Measurements from ENCODE around the gene SERPINB4.
"Not testable (repeated sequence)": the region's sequence is repeated elsewhere in the genome, so short reads cannot be mapped to it uniquely, and the experiment has no call there.

DNA sequence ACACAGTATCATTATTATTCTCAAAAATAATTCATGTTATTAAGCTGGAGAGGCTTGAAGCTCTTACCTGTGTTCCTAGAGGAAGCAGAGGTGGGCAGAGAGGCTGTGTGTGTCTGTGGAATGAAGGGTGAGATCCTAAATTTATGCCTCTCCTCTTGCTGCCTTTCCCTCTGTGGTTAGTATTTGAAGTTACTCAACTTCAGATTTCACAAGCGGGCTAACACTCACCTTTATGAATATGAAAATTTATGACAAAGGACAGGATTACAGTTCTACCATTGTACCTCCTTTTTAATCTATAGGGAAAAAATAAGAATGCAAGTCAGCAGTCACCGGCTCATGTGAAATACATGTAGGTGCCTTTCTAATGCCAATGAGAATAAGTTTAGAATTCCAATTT lies at the start of gene SERPINB4:
- TF ChIP-seq POLR2A (IDR thresholded peaks at IDR 0.05; ENCODE audit: insufficient read depth in 1 of 2, low read depth in 2 of 2, low read length in 2 of 2); ZNF3 (CRISPR knock-in tag; IDR thresholded peaks at IDR 0.05); JUNB (CRISPR knock-in tag; IDR thresholded peaks at IDR 0.05; ENCODE audit: borderline replicate concordance); BRCA1 (CRISPR knock-in tag; IDR thresholded peaks at IDR 0.05); RELA (CRISPR knock-in tag; IDR thresholded peaks at IDR 0.05); ZFP37 (CRISPR knock-in tag; IDR thresholded peaks at IDR 0.05; ENCODE audit: borderline replicate concordance); YY1 (IDR thresholded peaks at IDR 0.05; ENCODE audit: insufficient read depth, insufficient replicate concordance, low read depth, low read length); ZNF768 (CRISPR knock-in tag; IDR thresholded peaks at IDR 0.05): not testable (repeated sequence)
- TF ChIP-seq, protein P1, sequence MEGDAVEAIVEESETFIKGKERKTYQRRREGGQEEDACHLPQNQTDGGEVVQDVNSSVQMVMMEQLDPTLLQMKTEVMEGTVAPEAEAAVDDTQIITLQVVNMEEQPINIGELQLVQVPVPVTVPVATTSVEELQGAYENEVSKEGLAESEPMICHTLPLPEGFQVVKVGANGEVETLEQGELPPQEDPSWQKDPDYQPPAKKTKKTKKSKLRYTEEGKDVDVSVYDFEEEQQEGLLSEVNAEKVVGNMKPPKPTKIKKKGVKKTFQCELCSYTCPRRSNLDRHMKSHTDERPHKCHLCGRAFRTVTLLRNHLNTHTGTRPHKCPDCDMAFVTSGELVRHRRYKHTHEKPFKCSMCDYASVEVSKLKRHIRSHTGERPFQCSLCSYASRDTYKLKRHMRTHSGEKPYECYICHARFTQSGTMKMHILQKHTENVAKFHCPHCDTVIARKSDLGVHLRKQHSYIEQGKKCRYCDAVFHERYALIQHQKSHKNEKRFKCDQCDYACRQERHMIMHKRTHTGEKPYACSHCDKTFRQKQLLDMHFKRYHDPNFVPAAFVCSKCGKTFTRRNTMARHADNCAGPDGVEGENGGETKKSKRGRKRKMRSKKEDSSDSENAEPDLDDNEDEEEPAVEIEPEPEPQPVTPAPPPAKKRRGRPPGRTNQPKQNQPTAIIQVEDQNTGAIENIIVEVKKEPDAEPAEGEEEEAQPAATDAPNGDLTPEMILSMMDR (CRISPR knock-in tag; IDR thresholded peaks at IDR 0.05): not testable (repeated sequence)

All from HepG2 (cell line).